SK-N-MC (cell line): ENCODE measurements around the gene CDC42BPG.

Experiments
- DNase-seq: peaks from one replicate; pipeline ENCODE4 v3.0.0-alpha.2; 2011; ENCODE audit warnings: low read depth, low spot score
- H3K27ac ChIP-seq: fragments of 200-600 bp; sonication (generic); 2 replicates; pipeline ENCODE4 v1.5.1; 2016; ENCODE audit warnings: mixed run types
- H3K36me3 ChIP-seq: fragments of 200-600 bp; sonication (generic); 2 replicates; pipeline ENCODE4 v1.6.1; 2017; ENCODE audit warnings: antibody characterized with exemption, low read length, mixed read lengths; ENCODE audit not compliant: insufficient read depth
- H3K4me3 ChIP-seq: fragments of 200-600 bp; sonication (generic); 2 replicates; pipeline ENCODE4 v1.5.1; 2016
- H3K9ac ChIP-seq: fragments of 200-600 bp; sonication (generic); 2 replicates; pipeline ENCODE4 v1.8.0; 2017; ENCODE audit warnings: mixed run types, mixed read lengths; ENCODE audit not compliant: insufficient read length
- H3K9me3 ChIP-seq: fragments of 200-600 bp; sonication (generic); 2 replicates; pipeline ENCODE4 v1.6.1; 2017; ENCODE audit warnings: low read depth, mild to moderate bottlenecking, antibody characterized with exemption, low read length, moderate library complexity, mixed read lengths
- EZH2 ChIP-seq: fragments of 200-600 bp; sonication (generic); IDR thresholded peaks from one replicate; pipeline ENCODE4 v1.6.1; 2017; ENCODE audit warnings: antibody characterized with exemption
- FOXP2 ChIP-seq: optimal IDR thresholded peaks from 2 replicates; pipeline ENCODE3; 2011; ENCODE audit warnings: mild to moderate bottlenecking, moderate library complexity; ENCODE audit not compliant: insufficient read depth; ENCODE audit errors: extremely low read length, control extremely low read depth
- POLR2AphosphoS5 ChIP-seq: IDR thresholded peaks from 2 replicates; pipeline ENCODE4 v1.6.1; 2012; ENCODE audit warnings: mild to moderate bottlenecking, low read depth, low read length, borderline replicate concordance

Gene CDC42BPG

GRCh38 chr11:64888729-64889511, 44.5 kb upstream of the CDC42BPG start:
- no peak for TF ChIP-seq FOXP2
- no peak for TF ChIP-seq EZH2
- no peak for TF ChIP-seq POLR2AphosphoS5

DNA sequence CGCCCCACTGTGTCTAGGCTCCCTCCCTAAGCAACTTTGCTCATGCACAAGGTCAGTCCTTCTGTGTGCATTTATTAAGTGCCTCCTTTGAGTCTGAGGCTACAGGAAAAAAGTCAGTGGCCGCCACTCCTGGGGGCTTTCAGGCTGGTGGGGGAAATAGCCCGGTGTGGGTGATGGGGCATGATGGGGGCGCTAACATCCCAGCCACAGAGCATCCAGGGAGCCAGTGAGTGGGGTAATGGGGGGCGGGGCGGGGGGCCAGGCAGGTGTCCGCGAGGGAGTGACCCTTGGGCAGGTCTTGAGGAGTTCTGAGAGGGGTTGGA, 43.9 kb upstream of the CDC42BPG start:
- Histone ChIP-seq H3K36me3 (no peaks in the 10 kb centered on the region), H3K27ac (no peak overlapping the region), H3K9me3 (no peaks in the 10 kb centered on the region), H3K4me3 (no peak overlapping the region), H3K9ac (no peak overlapping the region)
- no peak for DNase-seq
- no peak for TF ChIP-seq FOXP2
- TF ChIP-seq POLR2AphosphoS5: no peak
- TF ChIP-seq EZH2: no peak

More at GRCh38 chr11:64888729-64889511, 44.5 kb upstream of the CDC42BPG start:
- Histone ChIP-seq H3K4me3 (no peak overlapping the region), H3K9ac (no peak overlapping the region), H3K27ac (no peak overlapping the region), H3K9me3 (no peaks in the 10 kb centered on the region), H3K36me3 (no peaks in the 10 kb centered on the region)
- no peak for DNase-seq

- H3K27ac ChIP-seq: no peak overlapping the region
- no peak for DNase-seq
- H3K9me3 ChIP-seq: no peaks in the 10 kb centered on the region
- H3K4me3 ChIP-seq: no peak overlapping the region
- H3K36me3 ChIP-seq: no peaks in the 10 kb centered on the region
- TF ChIP-seq POLR2AphosphoS5 (no peak), FOXP2 (no peak), EZH2 (no peak)
- no peak overlapping the region for H3K9ac ChIP-seq
Measured at GRCh38 chr11:64887757-64888405, 43.4 kb upstream of the CDC42BPG start.

- Histone ChIP-seq H3K9ac (no peak overlapping the region), H3K36me3 (no peaks in the 10 kb centered on the region), H3K27ac (no peak overlapping the region), H3K4me3 (no peak overlapping the region), H3K9me3 (no peaks in the 10 kb centered on the region)
- no peak for TF ChIP-seq EZH2
- no peak for DNase-seq
Measured at GRCh38 chr11:64887234-64887756, 42.8 kb upstream of the CDC42BPG start.

DNA sequence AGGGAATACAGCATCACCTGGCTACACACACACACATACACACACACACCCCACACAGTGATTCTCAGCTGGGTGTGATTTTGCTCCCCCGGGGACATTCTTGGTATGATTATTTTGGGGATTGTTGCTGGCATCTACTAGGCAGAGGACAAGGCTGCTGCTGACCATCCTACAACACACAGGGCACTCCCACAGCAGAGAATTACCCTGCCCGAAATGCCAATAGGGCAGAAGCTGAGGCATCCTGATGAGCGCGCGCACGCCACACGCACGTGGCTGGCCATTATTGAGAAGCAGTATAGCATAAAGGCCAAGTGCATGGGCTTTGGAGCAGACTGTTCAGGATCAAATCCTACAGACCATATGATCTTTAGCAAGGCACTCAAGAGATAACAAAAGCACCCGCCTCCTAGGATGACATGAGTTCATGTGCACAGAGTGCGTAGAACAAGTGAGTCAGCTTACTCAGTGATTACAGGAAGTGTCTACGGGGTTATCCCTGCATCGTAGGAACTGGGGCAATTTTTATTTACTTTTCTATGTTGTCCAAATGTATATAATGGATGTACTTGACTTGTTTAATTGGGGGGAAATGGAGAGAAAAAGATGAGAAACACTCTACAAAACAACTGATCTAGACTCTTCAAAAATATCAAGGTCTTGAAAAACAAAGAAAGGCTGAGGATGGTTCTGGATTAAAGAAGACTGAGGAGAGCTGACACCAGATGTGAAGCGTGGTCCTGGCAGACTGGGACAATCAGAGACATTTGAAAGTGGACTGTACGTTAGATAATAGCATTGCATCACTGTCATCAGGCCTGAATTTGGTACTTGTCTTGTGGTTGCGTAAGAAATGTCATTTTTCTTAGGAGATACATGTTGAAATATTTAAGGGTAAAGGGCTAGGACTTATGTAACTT, 41.2 kb upstream of the CDC42BPG start:
- H3K27ac ChIP-seq: no peak overlapping the region
- DNase-seq: no peak
- H3K9me3 ChIP-seq: no peaks in the 10 kb centered on the region
- no peak overlapping the region for H3K4me3 ChIP-seq
- no peak overlapping the region for H3K9ac ChIP-seq
- no peak for TF ChIP-seq FOXP2
- TF ChIP-seq POLR2AphosphoS5: no peak
- no peak for TF ChIP-seq EZH2
- H3K36me3 ChIP-seq: no peaks in the 10 kb centered on the region

DNA sequence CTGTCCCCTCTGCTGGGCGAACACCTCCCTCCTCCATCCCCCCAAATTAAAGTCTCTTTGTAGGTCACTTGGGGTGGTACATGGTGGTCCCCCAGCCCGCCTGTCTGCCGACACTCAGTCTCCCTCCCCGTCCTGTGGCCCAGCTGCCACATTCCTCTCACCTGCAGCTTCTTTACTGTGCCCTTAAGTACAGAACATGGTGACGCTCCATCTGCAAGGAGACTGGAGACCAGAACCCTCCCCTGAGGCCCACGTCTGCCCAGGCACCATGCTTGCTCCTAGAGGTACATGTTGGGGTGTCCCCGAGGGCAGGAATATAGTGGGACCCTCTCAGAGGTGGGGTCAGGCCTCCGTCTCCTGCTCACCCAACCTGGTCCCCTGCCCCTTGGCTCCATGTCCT, 39.6 kb upstream of the CDC42BPG start:
- no peak overlapping the region for H3K27ac ChIP-seq
- no peaks in the 10 kb centered on the region for H3K36me3 ChIP-seq
- TF ChIP-seq FOXP2: no peak
- TF ChIP-seq EZH2: no peak
- no peak for TF ChIP-seq POLR2AphosphoS5
- no peak overlapping the region for H3K4me3 ChIP-seq
- H3K9me3 ChIP-seq: no peaks in the 10 kb centered on the region
- DNase-seq: no peak
- H3K9ac ChIP-seq: no peak overlapping the region

DNA sequence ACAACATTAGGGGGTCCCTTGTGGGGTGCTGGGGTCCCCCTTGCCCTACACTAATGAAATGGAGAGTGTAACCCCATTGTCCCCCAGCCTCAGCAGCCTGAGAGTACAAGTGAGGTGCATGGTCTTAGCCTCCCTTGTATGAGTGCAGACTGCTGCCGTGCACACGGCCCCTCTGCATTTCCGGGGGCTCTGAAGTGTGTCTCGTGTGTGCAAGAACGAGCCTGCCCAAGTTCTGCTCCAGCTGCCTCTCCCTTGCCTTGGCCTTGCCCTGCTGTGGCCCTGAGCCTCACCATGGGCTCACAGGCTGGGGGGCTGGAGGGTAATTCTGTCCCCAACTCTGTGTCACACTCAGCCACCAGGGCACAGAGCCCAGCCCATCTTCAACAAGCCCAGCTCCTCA, 39.1 kb upstream of the CDC42BPG start:
- H3K4me3 ChIP-seq: no peak overlapping the region
- DNase-seq: no peak
- H3K36me3 ChIP-seq: no peaks in the 10 kb centered on the region
- no peak overlapping the region for H3K27ac ChIP-seq
- TF ChIP-seq POLR2AphosphoS5 (no peak), EZH2 (no peak), FOXP2 (no peak)
- no peaks in the 10 kb centered on the region for H3K9me3 ChIP-seq
- no peak overlapping the region for H3K9ac ChIP-seq

GRCh38 chr11:64882243-64882642, 37.8 kb upstream of the CDC42BPG start:
- no peak for DNase-seq
- Histone ChIP-seq H3K9ac (no peak overlapping the region), H3K9me3 (no peaks in the 10 kb centered on the region), H3K27ac (no peak overlapping the region), H3K4me3 (no peak overlapping the region), H3K36me3 (no peaks in the 10 kb centered on the region)
- no peak for TF ChIP-seq FOXP2
- no peak for TF ChIP-seq EZH2
- no peak for TF ChIP-seq POLR2AphosphoS5

GRCh38 chr11:64881476-64881875, 37.0 kb upstream of the CDC42BPG start:
- Histone ChIP-seq H3K36me3 (no peaks in the 10 kb centered on the region), H3K27ac (no peak overlapping the region), H3K9me3 (no peaks in the 10 kb centered on the region), H3K9ac (no peak overlapping the region), H3K4me3 (no peak overlapping the region)
- no peak for DNase-seq
- TF ChIP-seq EZH2 (no peak), POLR2AphosphoS5 (no peak), FOXP2 (no peak)
